ENCODE data around the gene ARHGAP26. TPM values are rescaled to one million over a fixed set of nuclear protein-coding genes. Genes with fewer than 3 reads are reported as not detected.

The ARHGAP26 gene
- polyA plus RNA-seq, 1 donor from 2014 or later: 0.83 TPM

GRCh38 chr5:143191720-143192119 lies 421.5 kb downstream of the ARHGAP26 start:
- Histone ChIP-seq H3K27me3 (ENCODE audit: insufficient read depth, low read depth, low read length) (no peaks in the 10 kb centered on the region), H3K4me3 (ENCODE audit: low read length) (no peak overlapping the region), H3K36me3 (ENCODE audit: insufficient read depth, low read length) (no peaks in the 10 kb centered on the region), H3K9me3 (ENCODE audit: low read length) (no peaks in the 10 kb centered on the region), H3K4me2 (ENCODE audit: low read length) (no peak overlapping the region), H3K9ac (ENCODE audit: low read length) (no peak overlapping the region), H2AFZ (ENCODE audit: low read depth, low read length) (no peak overlapping the region), H3K79me2 (replicated peaks; ENCODE audit: insufficient read depth, low read length) (no peaks in the 10 kb centered on the region), H3K9me2 (ENCODE audit: insufficient read depth, low read length) (no peaks in the 10 kb centered on the region), H4K20me1 (ENCODE audit: insufficient read depth) (no peaks in the 10 kb centered on the region), H3F3A (ENCODE audit: insufficient read depth, low read length, poor library complexity, severe bottlenecking) (no peaks in the 10 kb centered on the region), H3K27ac (ENCODE audit: low read length) (no peak overlapping the region)
- no peak for TF ChIP-seq EZH2 (IDR thresholded peaks at IDR 0.05; ENCODE audit: borderline replicate concordance, insufficient read depth, low read length, poor library complexity, severe bottlenecking)
- no peak for TF ChIP-seq SMC3 (conservative IDR thresholded peaks at IDR 0.05; ENCODE audit: poor library complexity)
- TF ChIP-seq POLR2AphosphoS5 (IDR thresholded peaks at IDR 0.05): no peak
- no peak for TF ChIP-seq RAD21 (conservative IDR thresholded peaks at IDR 0.05)
- no peak for TF ChIP-seq MXI1 (conservative IDR thresholded peaks at IDR 0.05; ENCODE audit: poor library complexity, severe bottlenecking)
- TF ChIP-seq CTCF (IDR thresholded peaks at IDR 0.05; ENCODE audit: poor library complexity, severe bottlenecking): no peak
- TF ChIP-seq REST (IDR thresholded peaks at IDR 0.05; ENCODE audit: borderline replicate concordance): no peak
- no peak for TF ChIP-seq EP300 (conservative IDR thresholded peaks at IDR 0.05; ENCODE audit: poor library complexity, severe bottlenecking)
- no peak for TF ChIP-seq TAF1 (IDR thresholded peaks at IDR 0.05; ENCODE audit: low read depth)

- no peak overlapping the region for H2AFZ ChIP-seq (ENCODE audit: low read depth, low read length)
- H4K20me1 ChIP-seq (ENCODE audit: insufficient read depth): no peaks in the 10 kb centered on the region
- no peak overlapping the region for H3K27ac ChIP-seq (ENCODE audit: low read length)
- H3K4me2 ChIP-seq (ENCODE audit: low read length): no peak overlapping the region
- H3K9me3 ChIP-seq (ENCODE audit: low read length): no peaks in the 10 kb centered on the region
- no peaks in the 10 kb centered on the region for H3K9me2 ChIP-seq (ENCODE audit: insufficient read depth, low read length)
- H3F3A ChIP-seq (ENCODE audit: insufficient read depth, low read length, poor library complexity, severe bottlenecking): no peaks in the 10 kb centered on the region
- TF ChIP-seq SMC3 (conservative IDR thresholded peaks at IDR 0.05; ENCODE audit: poor library complexity) (no peak), REST (IDR thresholded peaks at IDR 0.05; ENCODE audit: borderline replicate concordance) (no peak), CTCF (IDR thresholded peaks at IDR 0.05; ENCODE audit: poor library complexity, severe bottlenecking) (no peak), RAD21 (conservative IDR thresholded peaks at IDR 0.05) (no peak), EP300 (conservative IDR thresholded peaks at IDR 0.05; ENCODE audit: poor library complexity, severe bottlenecking) (no peak), EZH2 (IDR thresholded peaks at IDR 0.05; ENCODE audit: borderline replicate concordance, insufficient read depth, low read length, poor library complexity, severe bottlenecking) (no peak), MXI1 (conservative IDR thresholded peaks at IDR 0.05; ENCODE audit: poor library complexity, severe bottlenecking) (no peak), TAF1 (IDR thresholded peaks at IDR 0.05; ENCODE audit: low read depth) (no peak), POLR2AphosphoS5 (IDR thresholded peaks at IDR 0.05) (no peak)
- no peaks in the 10 kb centered on the region for H3K79me2 ChIP-seq (replicated peaks; ENCODE audit: insufficient read depth, low read length)
- H3K36me3 ChIP-seq (ENCODE audit: insufficient read depth, low read length): no peaks in the 10 kb centered on the region
- no peaks in the 10 kb centered on the region for H3K27me3 ChIP-seq (ENCODE audit: insufficient read depth, low read depth, low read length)
- no peak overlapping the region for H3K9ac ChIP-seq (ENCODE audit: low read length)
- H3K4me3 ChIP-seq (ENCODE audit: low read length): no peak overlapping the region
These were observed 422.2 kb downstream of the ARHGAP26 start for GRCh38 chr5:143192191-143192900.
